SJCRH30 (cell line): ENCODE measurements around the gene CELSR1. TPM values are rescaled to one million over a fixed set of nuclear protein-coding genes. Genes with fewer than 3 reads are reported as not detected.

Source experiments
- DNase-seq, 2 experiments: peaks; one replicate each; pipeline ENCODE4 v3.0.0-alpha.2; 2015 to 2020
- H3K27ac ChIP-seq: fragments of 250-450 bp; sonication (Bioruptor Pico); 2 replicates; pipeline ENCODE4 v1.5.1; 2020; ENCODE audit warnings: mild to moderate bottlenecking, moderate library complexity
- H3K27me3 ChIP-seq: fragments of 250-450 bp; sonication (Bioruptor Pico); 2 replicates; pipeline ENCODE4 v1.5.1; 2020; ENCODE audit warnings: mild to moderate bottlenecking, moderate library complexity
- H3K36me3 ChIP-seq: fragments of 250-450 bp; sonication (Bioruptor Pico); 2 replicates; pipeline ENCODE4 v1.5.1; 2020; ENCODE audit warnings: mild to moderate bottlenecking, moderate library complexity
- H3K4me1 ChIP-seq: fragments of 250-450 bp; sonication (Bioruptor Pico); 2 replicates; pipeline ENCODE4 v1.5.1; 2020; ENCODE audit warnings: mild to moderate bottlenecking, moderate library complexity
- H3K4me3 ChIP-seq: fragments of 250-450 bp; sonication (Bioruptor Pico); 2 replicates; pipeline ENCODE4 v1.5.1; 2020; ENCODE audit warnings: mild to moderate bottlenecking, moderate library complexity
- H3K9me3 ChIP-seq: fragments of 250-450 bp; sonication (Bioruptor Pico); replicated peaks from 2 replicates; pipeline ENCODE4 v1.5.1; 2020; ENCODE audit warnings: mild to moderate bottlenecking, moderate library complexity
- total RNA-seq: library from RNA; depleted of rRNA; stranded (reverse); fragments of >200 nt; shearing (Covaris generic); gene quantifications from 2 replicates; pipeline ENCODE4 v1.2.3, GENCODE V29; 2014

Gene CELSR1
- total RNA-seq, 1 experiment from 2014 or later, result not detected

- peaks cover 52% of the 10 kb centered on the region for H3K36me3 ChIP-seq
- no peaks in the 10 kb centered on the region for H3K9me3 ChIP-seq
- H3K27ac ChIP-seq, result no peak overlapping the region
- no peaks in the 10 kb centered on the region for H3K27me3 ChIP-seq
- H3K4me3 ChIP-seq, result no peak overlapping the region
- DNase-seq, result no peak
- H3K4me1 ChIP-seq, result no peaks in the 10 kb centered on the region; the same call in 1 of the 2 replicates
Observed at GRCh38 chr22:46337870-46338269, 199.6 kb downstream of the CELSR1 start.

DNA sequence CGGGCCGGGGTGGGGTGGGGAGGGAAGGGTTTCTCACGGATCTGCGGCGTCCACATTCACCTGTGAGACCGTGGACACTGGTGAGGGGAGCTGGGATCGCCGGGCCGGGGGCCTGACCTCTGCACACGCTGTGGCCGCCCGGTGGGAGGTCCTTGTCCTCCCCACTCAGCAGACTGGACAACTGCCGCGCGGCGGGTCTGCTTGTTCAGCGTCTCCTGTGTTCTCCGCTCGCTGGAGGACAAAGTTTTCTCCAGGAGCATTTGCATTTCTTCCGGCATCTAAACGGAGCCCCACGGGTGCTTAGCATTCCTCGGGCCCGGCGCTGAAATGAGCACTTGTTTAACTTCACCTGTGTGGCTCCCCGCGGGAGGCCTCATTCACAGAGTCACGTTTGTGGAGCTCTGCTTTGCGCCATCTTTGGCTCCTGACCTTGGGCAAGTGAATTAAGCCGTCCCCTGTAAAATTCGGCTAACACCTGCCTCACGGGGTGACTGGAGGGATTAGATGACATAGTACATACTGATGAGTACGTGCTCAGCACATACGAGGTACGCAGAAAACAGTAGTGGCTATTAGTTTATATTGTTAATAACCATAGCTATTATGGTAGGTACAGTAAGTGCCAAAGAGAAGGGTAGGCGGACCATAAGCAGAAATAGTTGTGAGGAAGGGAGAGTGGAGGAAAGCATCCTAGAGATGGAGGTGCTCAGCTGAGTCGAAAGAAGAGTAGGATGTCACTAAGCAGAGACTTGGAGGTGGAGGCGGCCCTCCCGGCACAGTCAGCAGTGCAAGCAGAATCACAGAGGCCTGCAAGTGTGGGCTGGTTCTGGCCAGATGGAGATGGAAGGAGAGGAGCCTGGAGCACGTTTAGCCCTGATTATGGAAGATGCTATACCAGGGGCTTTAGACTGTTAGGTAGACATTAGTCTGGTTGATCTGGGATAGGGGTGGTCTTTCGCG is 201.0 kb downstream of the CELSR1 start:
- H3K4me1 ChIP-seq, result no peaks in the 10 kb centered on the region; the same call in 1 of the 2 replicates
- H3K36me3 ChIP-seq, result peaks cover 46% of the 10 kb centered on the region
- peak overlapping the region; percentile 85 for H3K4me3 ChIP-seq
- H3K9me3 ChIP-seq, result no peaks in the 10 kb centered on the region
- peak in 1 of 2 experiments; percentile 39 for DNase-seq
- H3K27me3 ChIP-seq, result no peaks in the 10 kb centered on the region
- peak overlapping the region; percentile 70 for H3K27ac ChIP-seq

DNA sequence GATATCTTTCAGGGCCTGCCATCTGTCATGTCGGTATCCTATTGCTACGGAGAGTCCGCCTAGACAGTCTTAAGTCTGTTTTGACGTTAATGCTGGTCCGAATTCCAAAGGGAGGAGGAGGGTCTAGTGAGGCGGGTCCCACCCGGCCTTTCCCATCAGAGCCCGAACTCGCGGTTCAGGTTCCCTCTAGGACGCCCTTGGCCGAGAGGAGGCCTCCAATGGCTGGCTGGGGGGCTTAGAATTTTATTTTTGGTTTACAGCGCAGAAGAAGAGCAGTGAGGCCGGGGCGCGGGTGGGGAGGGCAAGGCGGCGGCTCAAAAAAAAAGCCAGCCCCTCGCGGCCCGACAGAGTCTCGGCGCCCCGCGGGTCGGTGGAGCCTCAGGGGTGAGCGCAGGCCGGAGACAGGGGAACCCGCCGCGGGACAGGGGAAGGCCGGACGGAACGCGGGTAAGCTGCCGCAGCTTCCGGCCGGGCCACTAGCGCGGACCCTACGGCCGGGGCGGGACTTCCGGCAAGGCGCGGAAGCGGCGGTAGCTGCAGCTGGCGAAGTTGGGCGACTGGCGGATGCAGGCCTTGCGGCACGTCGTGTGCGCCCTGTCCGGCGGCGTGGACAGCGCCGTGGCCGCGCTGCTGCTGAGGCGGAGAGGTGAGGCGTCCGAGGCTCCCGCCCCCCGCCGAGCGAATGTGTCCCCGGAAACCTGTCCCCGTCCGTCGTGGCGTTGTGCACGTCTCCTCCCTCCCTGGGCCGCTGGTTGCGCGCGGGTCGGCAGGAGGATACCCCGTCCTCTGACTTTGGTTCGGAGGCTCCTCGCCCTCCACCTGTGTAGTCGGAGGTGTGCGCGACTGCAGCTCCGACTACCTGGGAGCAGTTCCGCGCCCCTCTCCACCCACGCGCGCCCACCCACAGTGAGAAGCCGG is 202.0 kb downstream of the CELSR1 start, which contains the start of gene TRMU:
Gene TRMU (plus strand): TSS at position 514 of the 918 bp plus-strand sequence. CDS start 51 bp downstream, at position 565.
- Histone ChIP-seq H3K9me3 (no peaks in the 10 kb centered on the region), H3K36me3 (peaks cover 48% of the 10 kb centered on the region), H3K27me3 (no peaks in the 10 kb centered on the region), H3K27ac (peak within 1 kb of the TSS; percentile 70), H3K4me1 (no peaks in the 10 kb centered on the region; the same call in 1 of the 2 replicates), H3K4me3 (peak within 1 kb of the TSS; percentile 85)
- DNase-seq, result peak; percentile 90 to 93

GRCh38 chr22:46331496-46331895 is 205.9 kb downstream of the CELSR1 start:
- Histone ChIP-seq H3K9me3 (no peaks in the 10 kb centered on the region), H3K27ac (no peak overlapping the region), H3K4me1 (no peaks in the 10 kb centered on the region; the same call in 1 of the 2 replicates), H3K27me3 (no peaks in the 10 kb centered on the region), H3K36me3 (peaks cover 57% of the 10 kb centered on the region), H3K4me3 (no peak overlapping the region)
- no peak for DNase-seq

GRCh38 chr22:46330426-46330825 is 207.0 kb downstream of the CELSR1 start:
- no peak for DNase-seq
- peaks cover 67% of the 10 kb centered on the region for H3K36me3 ChIP-seq

DNA sequence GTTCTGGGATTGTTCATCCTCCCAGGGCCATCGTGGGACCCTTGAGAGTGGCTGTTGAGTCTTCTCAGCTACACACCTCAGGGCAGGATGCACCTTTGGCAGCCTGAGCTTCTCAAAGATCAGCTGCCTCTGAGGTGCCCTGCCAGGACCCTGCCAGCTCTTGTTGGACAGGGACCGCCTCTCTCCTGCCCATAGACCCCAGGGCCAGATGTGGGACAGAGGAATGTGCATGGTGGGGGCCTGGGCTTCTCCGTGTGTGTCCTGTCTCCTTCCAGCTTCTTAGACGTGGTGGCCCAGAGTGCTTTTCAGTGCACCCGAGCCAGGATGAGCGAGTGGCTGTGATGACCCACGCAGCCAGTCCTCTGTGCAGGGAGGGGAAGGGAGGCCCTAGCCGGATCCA is 207.8 kb downstream of the CELSR1 start:
- Histone ChIP-seq H3K36me3 (peaks cover 76% of the 10 kb centered on the region), H3K4me3 (no peak overlapping the region)

More at GRCh38 chr22:46330426-46330825, 207.0 kb downstream of the CELSR1 start:
- no peak overlapping the region for H3K27ac ChIP-seq
- no peaks in the 10 kb centered on the region for H3K4me1 ChIP-seq
- no peaks in the 10 kb centered on the region for H3K9me3 ChIP-seq
- H3K27me3 ChIP-seq, result no peaks in the 10 kb centered on the region
- H3K4me3 ChIP-seq, result no peak overlapping the region

GRCh38 chr22:46328797-46329196 is 208.6 kb downstream of the CELSR1 start:
- Histone ChIP-seq H3K36me3 (peaks cover 84% of the 10 kb centered on the region), H3K9me3 (no peaks in the 10 kb centered on the region), H3K4me3 (no peak overlapping the region), H3K4me1 (no peaks in the 10 kb centered on the region), H3K27ac (no peak overlapping the region), H3K27me3 (no peaks in the 10 kb centered on the region)
- no peak for DNase-seq

More for the DNA sequence above, 207.8 kb downstream of the CELSR1 start:
- H3K27me3 ChIP-seq, result no peaks in the 10 kb centered on the region
- no peaks in the 10 kb centered on the region for H3K4me1 ChIP-seq
- no peak for DNase-seq
- no peak overlapping the region for H3K27ac ChIP-seq
- H3K9me3 ChIP-seq, result no peaks in the 10 kb centered on the region

- no peak overlapping the region for H3K4me3 ChIP-seq
- peaks cover 87% of the 10 kb centered on the region for H3K36me3 ChIP-seq
- H3K27ac ChIP-seq, result no peak overlapping the region
- H3K9me3 ChIP-seq, result no peaks in the 10 kb centered on the region
- H3K27me3 ChIP-seq, result no peaks in the 10 kb centered on the region
- no peak for DNase-seq
- no peaks in the 10 kb centered on the region for H3K4me1 ChIP-seq
Observed at GRCh38 chr22:46327691-46328465, 209.5 kb downstream of the CELSR1 start.

- peaks cover 85% of the 10 kb centered on the region for H3K36me3 ChIP-seq
- DNase-seq, result no peak
- no peaks in the 10 kb centered on the region for H3K4me1 ChIP-seq
- H3K9me3 ChIP-seq, result no peaks in the 10 kb centered on the region
- no peak overlapping the region for H3K27ac ChIP-seq
- H3K27me3 ChIP-seq, result no peaks in the 10 kb centered on the region
- H3K4me3 ChIP-seq, result no peak overlapping the region
Observed at GRCh38 chr22:46326066-46326680, 211.2 kb downstream of the CELSR1 start.

- H3K4me1 ChIP-seq, result no peaks in the 10 kb centered on the region
- H3K4me3 ChIP-seq, result no peak overlapping the region
- peaks cover 79% of the 10 kb centered on the region for H3K36me3 ChIP-seq
- no peak for DNase-seq
- H3K9me3 ChIP-seq, result no peaks in the 10 kb centered on the region
- H3K27me3 ChIP-seq, result no peaks in the 10 kb centered on the region
- H3K27ac ChIP-seq, result no peak overlapping the region
Observed at GRCh38 chr22:46323162-46323561, 214.3 kb downstream of the CELSR1 start.

GRCh38 chr22:46322711-46323110 is 214.7 kb downstream of the CELSR1 start:
- no peak for DNase-seq
- Histone ChIP-seq H3K36me3 (peaks cover 80% of the 10 kb centered on the region), H3K9me3 (no peaks in the 10 kb centered on the region), H3K4me3 (no peak overlapping the region), H3K4me1 (no peaks in the 10 kb centered on the region), H3K27ac (no peak overlapping the region), H3K27me3 (no peaks in the 10 kb centered on the region)

DNA sequence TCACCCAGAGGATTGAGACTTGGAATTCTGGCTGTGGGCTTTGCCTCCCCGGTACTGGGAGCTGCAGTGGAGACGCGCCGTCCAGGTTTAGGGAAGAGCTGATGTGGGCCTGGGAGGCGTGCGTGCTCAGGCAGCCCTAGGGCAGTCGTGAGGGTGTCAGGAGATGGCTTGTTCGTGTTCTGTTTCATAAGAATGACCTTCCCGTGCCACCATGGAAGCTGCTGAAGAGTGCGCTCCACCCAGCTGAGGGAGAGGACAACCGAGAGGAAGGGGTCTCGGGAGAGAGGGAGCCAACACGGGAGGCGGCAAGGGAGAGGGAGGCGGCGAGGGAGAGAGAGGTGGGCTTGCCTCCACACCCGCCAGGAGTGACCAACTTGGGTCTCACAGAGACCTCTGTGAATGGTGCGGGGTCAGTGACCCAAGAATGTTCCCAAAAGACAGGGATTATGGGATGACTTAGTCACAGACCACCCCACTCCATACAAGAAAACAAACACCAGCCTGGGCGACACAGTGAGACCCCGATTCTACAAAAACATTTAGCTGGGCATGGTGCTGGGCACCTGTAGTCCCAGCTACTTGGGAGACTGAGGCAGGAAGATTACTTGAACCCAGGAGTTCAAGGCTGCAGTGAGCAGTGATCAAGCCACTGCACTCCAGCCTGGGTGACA is 216.6 kb downstream of the CELSR1 start:
- H3K4me1 ChIP-seq, result no peaks in the 10 kb centered on the region
- H3K27ac ChIP-seq, result no peak overlapping the region
- no peak overlapping the region for H3K4me3 ChIP-seq
- peaks cover 84% of the 10 kb centered on the region for H3K36me3 ChIP-seq
- no peaks in the 10 kb centered on the region for H3K9me3 ChIP-seq
- H3K27me3 ChIP-seq, result no peaks in the 10 kb centered on the region
- DNase-seq, result no peak

DNA sequence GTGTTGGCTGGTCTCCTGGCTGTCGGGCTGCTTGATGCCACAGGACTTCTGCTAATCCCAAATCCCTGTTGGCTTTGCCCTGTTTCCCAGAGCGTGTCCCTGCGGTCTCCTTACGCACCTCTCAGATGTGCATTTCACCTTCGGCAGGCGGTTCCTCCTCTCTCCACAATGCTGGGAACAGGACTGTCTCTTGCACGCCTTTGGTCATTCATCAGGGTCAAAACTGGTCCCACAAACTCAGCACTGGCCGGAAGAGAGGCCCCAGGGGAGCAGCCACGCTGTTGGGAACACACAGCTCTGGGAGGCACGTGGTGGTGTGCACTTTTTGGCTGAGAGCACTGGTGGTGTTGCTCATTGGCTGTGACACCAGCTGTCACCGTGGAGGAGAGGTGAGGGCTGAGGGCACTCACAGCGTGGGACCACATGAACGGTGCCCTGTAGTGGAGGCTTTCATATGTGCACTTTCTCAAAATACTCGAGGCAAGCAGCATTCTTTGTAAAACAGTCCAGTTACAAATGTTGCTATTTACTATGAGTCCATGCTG is 217.2 kb downstream of the CELSR1 start:
- Histone ChIP-seq H3K27ac (no peak overlapping the region), H3K4me3 (no peak overlapping the region), H3K9me3 (no peaks in the 10 kb centered on the region), H3K27me3 (no peaks in the 10 kb centered on the region), H3K4me1 (no peaks in the 10 kb centered on the region), H3K36me3 (peaks cover 84% of the 10 kb centered on the region)
- no peak for DNase-seq
